ENCODE results near the gene LACTB.

DNA sequence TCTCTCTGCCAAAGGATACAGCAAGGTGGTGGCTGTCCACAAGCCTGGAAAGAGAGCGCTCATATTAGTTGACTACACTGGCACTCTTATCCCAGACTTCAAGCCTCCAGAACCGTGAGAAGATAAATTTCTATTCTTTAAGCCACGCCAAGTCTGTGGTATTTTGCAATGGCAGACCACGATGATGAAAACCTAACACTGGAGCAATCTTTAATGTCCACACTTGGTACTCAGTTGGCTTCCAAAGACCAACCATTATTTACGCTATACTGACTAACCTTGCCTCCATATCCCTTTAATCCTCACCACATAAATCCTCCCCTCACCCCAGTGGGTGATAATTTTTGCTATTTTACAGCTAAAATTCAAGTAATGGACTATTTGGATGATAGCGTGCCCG lies 16.9 kb upstream of the LACTB start:
- TF ChIP-seq, protein P1, sequence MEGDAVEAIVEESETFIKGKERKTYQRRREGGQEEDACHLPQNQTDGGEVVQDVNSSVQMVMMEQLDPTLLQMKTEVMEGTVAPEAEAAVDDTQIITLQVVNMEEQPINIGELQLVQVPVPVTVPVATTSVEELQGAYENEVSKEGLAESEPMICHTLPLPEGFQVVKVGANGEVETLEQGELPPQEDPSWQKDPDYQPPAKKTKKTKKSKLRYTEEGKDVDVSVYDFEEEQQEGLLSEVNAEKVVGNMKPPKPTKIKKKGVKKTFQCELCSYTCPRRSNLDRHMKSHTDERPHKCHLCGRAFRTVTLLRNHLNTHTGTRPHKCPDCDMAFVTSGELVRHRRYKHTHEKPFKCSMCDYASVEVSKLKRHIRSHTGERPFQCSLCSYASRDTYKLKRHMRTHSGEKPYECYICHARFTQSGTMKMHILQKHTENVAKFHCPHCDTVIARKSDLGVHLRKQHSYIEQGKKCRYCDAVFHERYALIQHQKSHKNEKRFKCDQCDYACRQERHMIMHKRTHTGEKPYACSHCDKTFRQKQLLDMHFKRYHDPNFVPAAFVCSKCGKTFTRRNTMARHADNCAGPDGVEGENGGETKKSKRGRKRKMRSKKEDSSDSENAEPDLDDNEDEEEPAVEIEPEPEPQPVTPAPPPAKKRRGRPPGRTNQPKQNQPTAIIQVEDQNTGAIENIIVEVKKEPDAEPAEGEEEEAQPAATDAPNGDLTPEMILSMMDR (IDR thresholded peaks at IDR 0.05): no peak
- no peak for TF ChIP-seq POLR2A (IDR thresholded peaks at IDR 0.05)

Data from Peyer's patch (tissue), 4 donors.